Endothelial cell of umbilical vein (primary cell): Measurements from ENCODE around the gene ABCA2. TPM values are rescaled to one million over a fixed set of nuclear protein-coding genes. Genes with fewer than 3 reads are reported as not detected.

Experiments
- BruUV-seq: library from RNA; stranded (reverse); fragments of 400-500 nt; replicated peaks from 2 replicates; lab custom pipeline; 2021; lab: Mats Ljungman, UMichigan
- CTCF ChIA-PET: fragments of 300-600, 350-600 bp; sonication (Branson Sonifier 250); formaldehyde crosslinking; loops from one replicate; lab custom pipeline; 2021; ENCODE audit warnings: antibody characterized with exemption, inconsistent platforms; lab: Charles Lee
- POLR2A ChIA-PET: fragments of 300-600, 350-600 bp; sonication (Branson Sonifier 250); formaldehyde crosslinking; loops from one replicate; lab custom pipeline; 2021; ENCODE audit warnings: antibody characterized with exemption, inconsistent platforms; lab: Charles Lee
- DNase-seq: peaks from one replicate; pipeline ENCODE4 v3.0.0-alpha.2; 2011; ENCODE audit warnings: low read depth, low spot score
- FAIRE-seq: peaks from 2 replicates; lab custom pipeline; 2011; peaks lifted over from hg19 to GRCh38; lab: Jason Lieb, UNC
- H2AFZ ChIP-seq: 2 replicates; pipeline ENCODE4 v1.6.0; 2012; ENCODE audit warnings: low read depth, low read length, control low read depth, inconsistent platforms
- H3K27ac ChIP-seq: 2 replicates; pipeline ENCODE4 v1.5.1; 2011; ENCODE audit warnings: low read depth, mild to moderate bottlenecking, control low read depth, low read length, moderate library complexity; ENCODE audit not compliant: insufficient read depth
- H3K27me3 ChIP-seq, 2 experiments: 2 replicates each; pipeline versions ENCODE4 v1.6.0 to v1.6.1; 2011; ENCODE audit warnings: low read length in 2 of 2, mixed read lengths in 1 of 2; ENCODE audit not compliant: control insufficient read depth in 2 of 2, insufficient read depth in 2 of 2
- H3K36me3 ChIP-seq, 2 experiments: 2 replicates in 1 of 2; 3 replicates in 1 of 2; pipeline ENCODE4 v1.5.1; 2011; ENCODE audit warnings: low read length in 2 of 2, mild to moderate bottlenecking in 1 of 2, moderate library complexity in 1 of 2; ENCODE audit not compliant: control insufficient read depth in 2 of 2, insufficient read depth in 2 of 2; ENCODE audit errors: extremely low read depth in 1 of 2
- H3K4me1 ChIP-seq: 3 replicates; pipeline ENCODE4 v1.5.1; 2011; ENCODE audit warnings: mild to moderate bottlenecking, low read length; ENCODE audit not compliant: control insufficient read depth, insufficient read depth; ENCODE audit errors: extremely low read depth
- H3K4me2 ChIP-seq: 2 replicates; pipeline ENCODE4 v1.6.1; 2011; ENCODE audit warnings: low read length, control low read depth, mixed read lengths; ENCODE audit not compliant: insufficient read depth
- H3K4me3 ChIP-seq, 3 experiments: fragments of 200-600 bp in 1 of 3; sonication (generic), shearing (Covaris generic) in 1 of 3; replicated peaks in 1 of 3; 2 replicates each; pipeline ENCODE4 v1.5.1; 2011 to 2016; ENCODE audit warnings: control low read depth in 3 of 3, low read length in 3 of 3, mild to moderate bottlenecking in 2 of 3, inconsistent platforms in 1 of 3, low read depth in 1 of 3, moderate library complexity in 1 of 3; ENCODE audit not compliant: insufficient read depth in 1 of 3
- H3K79me2 ChIP-seq: 2 replicates; pipeline ENCODE4 v1.6.0; 2012; ENCODE audit warnings: low read length, inconsistent platforms; ENCODE audit not compliant: control insufficient read depth, insufficient read depth
- H3K9ac ChIP-seq: replicated peaks from 2 replicates; pipeline ENCODE3; 2011; ENCODE audit warnings: low read length, control low read depth; ENCODE audit not compliant: insufficient read depth; ENCODE audit errors: extremely low read depth
- H3K9me1 ChIP-seq: replicated peaks from 3 replicates; pipeline ENCODE4 v1.6.0; 2011; ENCODE audit warnings: mild to moderate bottlenecking, low read length; ENCODE audit not compliant: control insufficient read depth, insufficient read depth; ENCODE audit errors: extremely low read depth
- H3K9me3 ChIP-seq: replicated peaks from 2 replicates; pipeline ENCODE4 v1.5.1; 2012; ENCODE audit warnings: low read length, inconsistent platforms; ENCODE audit not compliant: control insufficient read depth, insufficient read depth
- H4K20me1 ChIP-seq: replicated peaks from 2 replicates; pipeline ENCODE3; 2011; ENCODE audit warnings: mild to moderate bottlenecking, low read length; ENCODE audit not compliant: control insufficient read depth, insufficient read depth; ENCODE audit errors: extremely low read depth
- FOS ChIP-seq: IDR thresholded peaks from 2 replicates; pipeline ENCODE4 v1.6.1; 2011; ENCODE audit warnings: mild to moderate bottlenecking, low read length, moderate library complexity, borderline replicate concordance; ENCODE audit not compliant: insufficient read depth
- GATA2 ChIP-seq: IDR thresholded peaks from 2 replicates; pipeline ENCODE4 v1.7.0; 2011; ENCODE audit warnings: low read depth, mild to moderate bottlenecking, moderate library complexity, mixed read lengths, low read length; ENCODE audit not compliant: insufficient read length, insufficient read depth
- JUN ChIP-seq: IDR thresholded peaks from 2 replicates; pipeline ENCODE4 v1.6.1; 2011; ENCODE audit warnings: borderline replicate concordance, low read depth; ENCODE audit not compliant: insufficient read length, insufficient read depth
- MYC ChIP-seq: IDR thresholded peaks from one replicate; pipeline ENCODE4 v1.6.1; 2011; ENCODE audit warnings: mild to moderate bottlenecking, low read depth, low read length
- POLR2A ChIP-seq: IDR thresholded peaks from 2 replicates; pipeline ENCODE4 v1.6.1; 2012; ENCODE audit warnings: low read depth, mild to moderate bottlenecking, control low read depth, low read length
- POLR2AphosphoS5 ChIP-seq: IDR thresholded peaks from 2 replicates; pipeline ENCODE4 v1.6.1; 2012; ENCODE audit warnings: low read depth, mild to moderate bottlenecking, control low read depth, low read length, moderate library complexity; ENCODE audit not compliant: insufficient read depth
- dilution Hi-C: fragments of 300-500 bp; cut with MboI; formaldehyde crosslinking; loops from one replicate; pipeline ENCODE4 v1.15.0; 2019; ENCODE audit warnings: low sequenced_read_pairs; ENCODE audit not compliant: extremely low pct_ligation_motif_present
- intact Hi-C: fragments of 100-400 bp; cut with micrococcal nuclease; formaldehyde crosslinking; loops from one replicate; pipeline ENCODE4 v1.10.0; 2022
- polyA plus RNA-seq, 4 experiments: library from polyadenylated mRNA; depleted of rRNA in 3 of 4; stranded (reverse) in 3 of 4; unstranded in 1 of 4; fragments of >200 nt; gene quantifications; 2 replicates each; pipeline versions ENCODE4 v1.2.1 to v1.2.3, GENCODE V29; 2011 to 2012; ENCODE audit warnings: missing spikeins in 1 of 4
- total RNA-seq: library from RNA; stranded (reverse); gene quantifications from 2 replicates; pipeline ENCODE4 v1.2.3, GENCODE V29; 2021
- TF ChIP-seq, protein P1 (sequence below), 2 donors: IDR thresholded peaks; 1 replicate in 1 of 2; 2 replicates in 1 of 2; pipeline ENCODE4 v1.5.1; 2011; ENCODE audit warnings: low read length in 2 of 2, mild to moderate bottlenecking in 2 of 2, moderate library complexity in 2 of 2, control low read depth in 1 of 2, inconsistent platforms in 1 of 2, low read depth in 1 of 2; ENCODE audit not compliant: insufficient read depth in 1 of 2; ENCODE audit errors: extremely low read depth in 1 of 2
- TF ChIP-seq, protein P2 (sequence below): IDR thresholded peaks from 2 replicates; pipeline ENCODE4 v1.6.1; 2011; ENCODE audit not compliant: insufficient read depth, insufficient read length

Gene ABCA2
- total and polyA plus RNA-seq, 2 donors (not counting 3 experiments of a cell fraction or from before 2014, with no cell fraction given): 20.0 to 29.1 TPM

DNA sequence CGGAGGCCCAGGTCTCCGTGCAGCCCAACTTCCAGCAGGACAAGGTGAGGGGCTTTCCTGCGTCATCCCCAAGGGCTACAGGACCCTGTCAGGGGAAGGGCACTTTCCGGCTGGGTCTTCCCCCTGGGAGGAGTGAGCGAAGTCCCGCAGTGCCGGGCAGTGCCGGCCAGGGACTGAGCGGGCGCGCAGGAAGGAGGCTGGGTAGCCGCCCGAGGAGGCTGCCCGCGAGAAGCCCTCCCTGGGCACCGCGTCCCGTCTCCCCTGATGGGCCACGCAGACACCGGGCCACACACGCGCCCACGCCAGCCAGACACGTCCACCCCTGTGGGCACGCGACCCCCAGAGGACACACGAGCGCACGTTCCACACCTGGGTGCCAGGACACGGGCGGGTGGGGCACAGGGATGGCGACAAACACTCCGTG lies 50.4 kb downstream of the ABCA2 start:
- Histone ChIP-seq H3K27ac (no peak overlapping the region), H3K9me3 (no peaks in the 10 kb centered on the region), H3K36me3 (no peaks in the 10 kb centered on the region), H3K27me3 (no peaks in the 10 kb centered on the region), H3K79me2 (no peaks in the 10 kb centered on the region), H3K9me1 (no peaks in the 10 kb centered on the region), H4K20me1 (no peaks in the 10 kb centered on the region), H3K4me1 (peaks cover 4% of the 10 kb centered on the region), H3K9ac (no peak overlapping the region), H3K4me2 (peak overlapping the region; percentile 18), H3K4me3 (peak overlapping the region in 1 of 3 experiments; percentile 32), H2AFZ (peak overlapping the region; percentile 81)
- no peak for DNase-seq
- ChIA-PET POLR2A (interaction anchor here (0.7 kb wide), 1 partner anchor 28 kb away, joined by 7 read pairs; no protein-coding TSS in a partner anchor), CTCF (interaction anchor here (0.7 to 1.4 kb wide), 5 partner anchors 27 to 57 kb away, joined by 3 to 10 read pairs (median 4); no protein-coding TSS in a partner anchor)
- no TSS peak for BruUV-seq
- intact Hi-C loops (loop anchor here (1.0 to 2.0 kb wide), 3 partner anchors 15 to 51 kb away; partner anchors contain the start of genes ABCA2 and PAXX), dilution Hi-C loops (no loop called here)
- FAIRE-seq: no peak
- no peak for TF ChIP-seq JUN
- TF ChIP-seq MYC: no peak
- TF ChIP-seq POLR2AphosphoS5: no peak

DNA sequence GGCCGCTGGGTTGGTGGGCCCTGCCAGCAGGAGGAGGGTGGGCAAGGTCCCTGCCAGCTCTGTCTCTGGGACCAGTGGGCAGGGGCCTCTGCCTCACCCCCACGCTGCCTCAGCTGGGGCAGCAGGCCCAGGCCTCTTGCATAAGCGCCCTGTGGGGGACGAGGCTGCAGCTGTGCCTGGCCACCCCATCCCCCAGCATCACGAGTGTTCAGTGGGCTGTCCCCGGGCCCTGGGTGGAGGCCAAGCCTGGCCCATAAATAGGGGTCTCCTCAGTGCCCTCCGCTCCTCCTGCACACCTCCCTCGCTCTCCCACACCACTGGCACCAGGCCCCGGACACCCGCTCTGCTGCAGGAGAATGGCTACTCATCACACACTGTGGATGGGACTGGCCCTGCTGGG lies 50.8 kb downstream of the ABCA2 start, which contains the start of gene PTGDS:
Gene PTGDS (plus strand): TSS at position 282 of the 400 bp plus-strand sequence. CDS start 75 bp downstream, at position 357.
- Histone ChIP-seq H3K4me2 (peak within 1 kb of the TSS; percentile 18), H3K27ac (no peak within 1 kb of the TSS), H3K79me2 (no peaks in the 10 kb centered on the region), H3K9ac (no peak within 1 kb of the TSS), H3K9me1 (no peaks in the 10 kb centered on the region), H3K4me3 (peak within 1 kb of the TSS in 1 of 3 experiments; percentile 32), H3K4me1 (peaks cover 4% of the 10 kb centered on the region), H3K27me3 (no peaks in the 10 kb centered on the region), H3K9me3 (no peaks in the 10 kb centered on the region), H3K36me3 (no peaks in the 10 kb centered on the region), H4K20me1 (no peaks in the 10 kb centered on the region), H2AFZ (peak within 1 kb of the TSS; percentile 81)
- POLR2A ChIA-PET: no interaction called here
- TF ChIP-seq FOS (no peak), MYC (no peak), GATA2 (no peak), JUN (no peak), POLR2AphosphoS5 (no peak), POLR2A (no peak)
- TF ChIP-seq, protein P1, sequence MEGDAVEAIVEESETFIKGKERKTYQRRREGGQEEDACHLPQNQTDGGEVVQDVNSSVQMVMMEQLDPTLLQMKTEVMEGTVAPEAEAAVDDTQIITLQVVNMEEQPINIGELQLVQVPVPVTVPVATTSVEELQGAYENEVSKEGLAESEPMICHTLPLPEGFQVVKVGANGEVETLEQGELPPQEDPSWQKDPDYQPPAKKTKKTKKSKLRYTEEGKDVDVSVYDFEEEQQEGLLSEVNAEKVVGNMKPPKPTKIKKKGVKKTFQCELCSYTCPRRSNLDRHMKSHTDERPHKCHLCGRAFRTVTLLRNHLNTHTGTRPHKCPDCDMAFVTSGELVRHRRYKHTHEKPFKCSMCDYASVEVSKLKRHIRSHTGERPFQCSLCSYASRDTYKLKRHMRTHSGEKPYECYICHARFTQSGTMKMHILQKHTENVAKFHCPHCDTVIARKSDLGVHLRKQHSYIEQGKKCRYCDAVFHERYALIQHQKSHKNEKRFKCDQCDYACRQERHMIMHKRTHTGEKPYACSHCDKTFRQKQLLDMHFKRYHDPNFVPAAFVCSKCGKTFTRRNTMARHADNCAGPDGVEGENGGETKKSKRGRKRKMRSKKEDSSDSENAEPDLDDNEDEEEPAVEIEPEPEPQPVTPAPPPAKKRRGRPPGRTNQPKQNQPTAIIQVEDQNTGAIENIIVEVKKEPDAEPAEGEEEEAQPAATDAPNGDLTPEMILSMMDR (IDR thresholded peaks at IDR 0.05; ENCODE audit: extremely low read depth in 1 of 2, insufficient read depth in 1 of 2, low read depth in 1 of 2, low read length in 2 of 2): no peak
- TF ChIP-seq, protein P2, sequence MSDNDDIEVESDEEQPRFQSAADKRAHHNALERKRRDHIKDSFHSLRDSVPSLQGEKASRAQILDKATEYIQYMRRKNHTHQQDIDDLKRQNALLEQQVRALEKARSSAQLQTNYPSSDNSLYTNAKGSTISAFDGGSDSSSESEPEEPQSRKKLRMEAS: no peak
- intact Hi-C loops (no loop called here), dilution Hi-C loops (no loop called here)
- CTCF ChIA-PET: interaction anchor here (1.3 kb wide), 1 partner anchor 52 kb away, joined by 5 read pairs; no protein-coding TSS in a partner anchor
- no peak for DNase-seq
- no peak for FAIRE-seq
- BruUV-seq: no TSS peak
